ENCODE results near the gene SPPL2B.
A peak's percentile ranks its signal among the peaks of the same experiment; 100 is the strongest.
"Not testable (repeated sequence)": the region's sequence is repeated elsewhere in the genome, so short reads cannot be mapped to it uniquely, and the experiment has no call there.

The SPPL2B gene

DNA sequence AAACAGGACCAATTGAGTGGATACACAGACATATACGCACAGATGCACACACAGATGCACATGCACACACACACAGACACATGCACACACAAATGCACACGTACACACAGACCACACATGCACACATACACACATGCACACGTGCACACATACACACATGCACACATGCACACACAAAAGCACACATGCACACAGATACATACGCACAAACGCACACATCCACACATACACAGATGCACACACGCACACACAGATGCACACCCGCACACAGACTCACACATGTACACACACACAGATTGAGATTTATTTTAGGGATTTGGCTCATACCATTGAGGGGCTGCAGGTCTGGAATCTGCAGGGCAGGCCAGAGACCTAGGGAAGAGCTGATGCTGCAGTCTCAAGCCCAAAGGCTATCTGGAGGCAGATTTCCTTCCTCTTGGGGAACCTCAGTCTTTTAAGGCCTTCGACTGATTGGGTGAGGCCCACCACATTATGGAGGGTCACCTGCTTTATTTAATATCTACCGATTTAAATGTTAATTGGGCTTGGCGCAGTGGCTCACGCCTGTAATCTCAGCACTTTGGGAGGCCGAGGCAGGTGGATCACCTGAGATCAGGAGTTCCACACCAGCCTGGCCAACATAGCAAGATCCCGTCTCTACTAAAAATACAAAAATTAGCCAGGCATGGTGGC is 54.2 kb downstream of the SPPL2B start:
- DNase-seq, result no peak

DNA sequence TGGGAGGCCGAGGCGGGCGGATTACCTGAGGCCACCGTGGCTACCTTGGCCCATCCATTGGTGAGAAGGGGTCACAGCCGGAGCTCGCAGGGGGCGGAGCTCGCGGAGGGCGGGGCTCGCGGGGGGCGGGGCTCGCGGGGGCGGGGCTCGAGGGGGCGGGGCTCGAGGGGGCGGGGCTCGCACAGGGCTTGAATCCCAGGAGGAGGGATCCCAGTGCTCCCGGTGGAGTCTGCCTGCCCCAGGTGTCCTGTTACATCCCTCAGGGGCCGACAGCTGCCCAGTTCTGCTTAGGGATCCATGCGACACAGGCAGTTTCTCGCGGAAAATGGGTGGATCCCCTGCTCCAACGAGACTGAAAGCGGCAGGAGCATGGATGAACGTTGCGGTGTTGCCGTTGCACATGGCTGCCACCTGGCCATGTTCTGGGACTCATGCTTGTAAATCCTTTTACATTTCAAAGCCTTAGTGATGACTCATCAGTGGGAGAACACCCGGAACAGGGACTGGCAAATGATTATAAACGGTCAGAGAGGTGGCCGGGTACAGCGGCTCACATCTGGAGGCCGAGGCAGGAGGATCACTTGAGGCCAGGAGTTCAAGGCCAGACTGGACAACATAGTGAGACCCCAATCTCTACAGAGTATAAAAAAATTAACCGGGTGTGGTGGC is 56.7 kb downstream of the SPPL2B start:
- no peak for DNase-seq

DNA sequence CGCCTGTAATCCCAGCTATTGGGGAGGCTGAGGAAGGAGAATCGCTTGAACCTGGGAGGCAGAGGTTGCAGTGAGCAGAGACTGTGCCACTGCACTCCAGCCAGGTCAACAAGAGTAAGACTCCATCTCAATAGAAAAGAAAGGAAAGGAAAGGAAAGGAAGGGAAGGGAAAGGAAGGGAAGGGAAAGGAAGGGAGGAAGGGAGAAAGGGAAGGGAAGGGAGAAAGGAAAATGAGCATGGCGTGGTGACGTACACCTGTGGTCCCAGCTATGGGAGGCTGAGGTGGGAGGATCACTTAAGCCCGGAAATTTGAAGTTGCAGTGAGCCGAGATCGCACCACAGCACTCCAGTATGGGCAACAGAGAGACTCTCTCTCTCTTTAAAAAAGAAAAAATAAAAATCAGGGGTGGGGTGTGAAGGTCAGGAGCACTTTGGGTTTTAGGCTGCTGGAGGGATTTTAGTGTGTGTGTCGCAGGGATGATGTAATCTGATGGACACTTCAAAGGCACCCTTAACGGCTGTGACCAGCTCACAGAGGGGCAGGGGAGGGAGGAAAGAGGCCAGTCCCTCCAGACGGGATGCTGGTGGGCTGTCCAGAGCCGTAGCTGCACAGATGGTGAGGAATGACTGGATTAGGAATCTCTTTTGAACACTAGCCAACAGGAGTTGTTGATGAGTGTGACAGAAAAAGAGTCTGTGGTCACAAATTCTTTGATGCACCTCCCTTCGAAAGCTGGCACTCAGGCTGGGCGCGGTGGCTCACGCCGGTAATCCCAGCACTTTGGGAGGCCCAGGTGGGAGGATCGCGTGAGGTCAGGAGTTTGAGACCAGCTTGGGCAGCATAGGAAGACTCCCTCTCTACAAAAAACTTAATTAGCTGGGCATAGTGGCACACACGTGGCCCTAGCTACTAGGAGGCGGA is 59.1 kb downstream of the SPPL2B start:
- no peak for DNase-seq

- DNase-seq, result no peak
Observed at GRCh38 chr19:2389594-2389993, 61.1 kb downstream of the SPPL2B start.

DNA sequence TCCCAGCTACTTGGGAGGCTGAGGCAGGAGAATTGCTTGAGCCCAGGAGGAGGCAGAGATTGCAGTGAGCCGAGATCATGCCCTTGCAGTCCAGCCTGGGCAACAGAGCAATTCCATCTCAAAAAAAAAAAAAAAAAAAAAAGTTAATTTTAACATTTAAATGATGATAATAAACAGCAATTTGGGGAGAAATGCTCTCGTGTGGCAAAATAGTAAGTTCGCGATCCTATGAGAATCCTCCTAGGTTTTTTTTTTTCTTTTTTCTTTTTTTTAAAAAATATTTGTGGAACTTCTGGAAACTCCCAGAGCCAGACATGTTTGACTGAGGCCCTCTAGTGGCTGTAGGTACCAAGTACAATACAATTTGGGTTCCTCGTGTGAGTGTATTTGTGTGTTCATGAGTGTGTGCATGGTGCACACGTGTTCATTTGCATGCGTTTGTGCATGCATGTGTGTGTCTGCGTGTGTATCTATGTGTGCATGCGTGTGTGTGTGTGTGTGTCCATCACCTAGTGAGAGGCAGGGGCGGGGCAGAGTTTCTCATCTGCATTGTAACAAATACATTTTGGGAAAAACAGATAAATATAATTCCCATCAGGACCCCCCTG is 62.7 kb downstream of the SPPL2B start:
- peak; percentile 20 to 51 for DNase-seq

GRCh38 chr19:2392366-2392765 is 63.9 kb downstream of the SPPL2B start:
- DNase-seq, result no peak

GRCh38 chr19:2392899-2393298 is 64.4 kb downstream of the SPPL2B start:
- not testable (repeated sequence) for DNase-seq

- DNase-seq, result no peak
Observed at GRCh38 chr19:2394054-2394441, 65.6 kb downstream of the SPPL2B start.

- no peak for DNase-seq
Observed at GRCh38 chr19:2394442-2395292, 66.2 kb downstream of the SPPL2B start.

DNA sequence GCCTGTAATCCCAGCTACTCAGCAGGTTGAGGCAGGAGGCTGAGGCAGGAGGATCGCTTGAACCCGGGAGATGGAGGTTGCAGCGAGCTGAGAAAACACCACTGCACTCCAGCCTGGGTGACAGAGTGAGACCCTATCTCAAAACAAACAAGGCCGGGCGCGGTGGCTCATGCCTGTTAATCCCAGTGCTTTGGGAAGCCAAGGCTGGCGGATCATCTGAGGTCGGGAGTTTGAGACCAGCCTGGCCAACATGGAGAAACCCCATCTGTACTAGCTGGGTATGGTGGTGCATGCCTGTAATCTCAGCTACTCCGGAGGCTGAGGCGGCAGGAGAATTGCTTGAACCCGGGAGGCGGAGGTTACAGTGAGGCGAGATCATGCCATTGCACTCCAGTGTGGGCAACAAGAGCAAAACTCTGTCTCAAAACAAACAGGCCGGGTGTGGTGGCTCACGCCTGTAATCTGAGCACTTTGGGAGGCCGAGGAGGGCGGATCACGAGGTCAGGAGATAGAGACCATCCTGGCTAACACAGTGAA is 66.9 kb downstream of the SPPL2B start:
- DNase-seq, result not testable (repeated sequence)

- DNase-seq, result not testable (repeated sequence)
Observed at GRCh38 chr19:2397173-2397572, 68.7 kb downstream of the SPPL2B start.

GRCh38 chr19:2398735-2399305 is 70.3 kb downstream of the SPPL2B start:
- DNase-seq, result no peak

- no peak for DNase-seq
Observed at GRCh38 chr19:2399582-2399981, 71.1 kb downstream of the SPPL2B start.
